HG02763 (cell line): ENCODE measurements around the gene CAMSAP3.
A peak's percentile ranks its signal among the peaks of the same experiment; 100 is the strongest.
"Not testable (repeated sequence)": the region's sequence is repeated elsewhere in the genome, so short reads cannot be mapped to it uniquely, and the experiment has no call there.

Experiments
- ATAC-seq: cut with Tn5 transposase; IDR thresholded peaks from one replicate; pipeline ENCODE4 v1.9.1; 2021; ENCODE audit warnings: mild to moderate bottlenecking, moderate library complexity; ENCODE audit not compliant: unreplicated experiment

The CAMSAP3 gene

GRCh38 chr19:7577422-7577821 is 18.2 kb upstream of the CAMSAP3 start:
- ATAC-seq = not testable (repeated sequence)

GRCh38 chr19:7578127-7578526 is 17.5 kb upstream of the CAMSAP3 start:
- ATAC-seq = no peak

GRCh38 chr19:7579182-7579581 is 16.5 kb upstream of the CAMSAP3 start:
- no peak for ATAC-seq

GRCh38 chr19:7582446-7582845 is 13.2 kb upstream of the CAMSAP3 start:
- ATAC-seq = no peak

- ATAC-seq = no peak
Measured at GRCh38 chr19:7589822-7590221, 5.8 kb upstream of the CAMSAP3 start.

- no peak for ATAC-seq
Measured at GRCh38 chr19:7590256-7590655, 5.4 kb upstream of the CAMSAP3 start.

- peak; percentile 16 for ATAC-seq
Measured at GRCh38 chr19:7596211-7596937, 711 bp downstream of the CAMSAP3 start.

- no peak for ATAC-seq
Measured at GRCh38 chr19:7597689-7598088, 2.0 kb downstream of the CAMSAP3 start.

- no peak for ATAC-seq
Measured at GRCh38 chr19:7598180-7598579, 2.5 kb downstream of the CAMSAP3 start.

- no peak for ATAC-seq
Measured at GRCh38 chr19:7600721-7601120, 5.1 kb downstream of the CAMSAP3 start.

- ATAC-seq = no peak
Measured at GRCh38 chr19:7602240-7602934, 6.7 kb downstream of the CAMSAP3 start.

GRCh38 chr19:7602935-7603497 is 7.4 kb downstream of the CAMSAP3 start:
- no peak for ATAC-seq

GRCh38 chr19:7603919-7604318 is 8.3 kb downstream of the CAMSAP3 start:
- ATAC-seq = no peak

GRCh38 chr19:7605490-7606222 is 10.0 kb downstream of the CAMSAP3 start:
- ATAC-seq = no peak

- no peak for ATAC-seq
Measured at GRCh38 chr19:7606289-7606688, 10.6 kb downstream of the CAMSAP3 start.

- ATAC-seq = no peak
Measured at GRCh38 chr19:7607212-7607873, 11.7 kb downstream of the CAMSAP3 start.

GRCh38 chr19:7607874-7608560 is 12.4 kb downstream of the CAMSAP3 start:
- no peak for ATAC-seq

- no peak for ATAC-seq
Measured at GRCh38 chr19:7610491-7611240, 15.0 kb downstream of the CAMSAP3 start.

- ATAC-seq = no peak
Measured at GRCh38 chr19:7611541-7612279, 16.0 kb downstream of the CAMSAP3 start.
